Panc1 (cell line): ENCODE measurements around the gene FYN.

Experiments
- POLR2AphosphoS5 ChIP-seq: IDR thresholded peaks from 2 replicates; pipeline ENCODE4 v1.6.1; 2012; ENCODE audit warnings: mild to moderate bottlenecking, low read depth, low read length, moderate library complexity
- SIN3A ChIP-seq: IDR thresholded peaks from 2 replicates; pipeline ENCODE4 v1.6.1; 2012; ENCODE audit warnings: low read depth, mild to moderate bottlenecking, low read length, moderate library complexity, borderline replicate concordance; ENCODE audit not compliant: insufficient read depth
- TCF7L2 ChIP-seq: IDR thresholded peaks from 2 replicates; pipeline ENCODE4 v1.6.1; 2011; ENCODE audit warnings: mild to moderate bottlenecking, low read depth, low read length, inconsistent platforms
- TF ChIP-seq, protein P1 (sequence below): fragments of 450-650 bp; IDR thresholded peaks from 2 replicates; pipeline ENCODE4 v1.5.1; 2017; ENCODE audit warnings: mild to moderate bottlenecking
- TF ChIP-seq, protein P2 (sequence below), 2 experiments: IDR thresholded peaks; 2 replicates each; pipeline ENCODE4 v1.6.1; 2011 to 2012; ENCODE audit warnings: low read depth in 2 of 2, control low read depth in 1 of 2, low read length in 1 of 2, mild to moderate bottlenecking in 1 of 2, moderate library complexity in 1 of 2; ENCODE audit not compliant: insufficient read depth in 1 of 2

DNA sequence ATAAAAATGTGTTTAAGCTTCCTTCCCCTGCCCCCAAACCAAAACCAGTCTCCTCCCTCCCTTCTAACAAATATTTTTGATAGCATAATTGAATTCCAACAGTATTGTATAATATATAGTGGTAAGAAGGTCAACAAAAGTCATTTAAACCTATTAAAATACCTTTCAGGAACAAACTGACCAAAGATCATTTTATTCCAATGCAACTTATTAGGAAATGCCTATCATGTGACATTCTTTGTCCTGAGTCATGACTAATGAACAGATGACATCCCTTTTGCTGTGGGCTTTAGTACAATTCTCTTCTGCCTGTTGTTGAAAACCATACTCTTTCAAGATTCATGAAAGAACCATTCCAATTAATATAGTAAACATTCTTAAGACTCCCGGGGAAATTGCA lies 216.1 kb downstream of the FYN start:
- TF ChIP-seq, protein P1, sequence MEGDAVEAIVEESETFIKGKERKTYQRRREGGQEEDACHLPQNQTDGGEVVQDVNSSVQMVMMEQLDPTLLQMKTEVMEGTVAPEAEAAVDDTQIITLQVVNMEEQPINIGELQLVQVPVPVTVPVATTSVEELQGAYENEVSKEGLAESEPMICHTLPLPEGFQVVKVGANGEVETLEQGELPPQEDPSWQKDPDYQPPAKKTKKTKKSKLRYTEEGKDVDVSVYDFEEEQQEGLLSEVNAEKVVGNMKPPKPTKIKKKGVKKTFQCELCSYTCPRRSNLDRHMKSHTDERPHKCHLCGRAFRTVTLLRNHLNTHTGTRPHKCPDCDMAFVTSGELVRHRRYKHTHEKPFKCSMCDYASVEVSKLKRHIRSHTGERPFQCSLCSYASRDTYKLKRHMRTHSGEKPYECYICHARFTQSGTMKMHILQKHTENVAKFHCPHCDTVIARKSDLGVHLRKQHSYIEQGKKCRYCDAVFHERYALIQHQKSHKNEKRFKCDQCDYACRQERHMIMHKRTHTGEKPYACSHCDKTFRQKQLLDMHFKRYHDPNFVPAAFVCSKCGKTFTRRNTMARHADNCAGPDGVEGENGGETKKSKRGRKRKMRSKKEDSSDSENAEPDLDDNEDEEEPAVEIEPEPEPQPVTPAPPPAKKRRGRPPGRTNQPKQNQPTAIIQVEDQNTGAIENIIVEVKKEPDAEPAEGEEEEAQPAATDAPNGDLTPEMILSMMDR, result no peak
- TF ChIP-seq SIN3A, result no peak
- no peak for TF ChIP-seq POLR2AphosphoS5
- TF ChIP-seq, protein P2, sequence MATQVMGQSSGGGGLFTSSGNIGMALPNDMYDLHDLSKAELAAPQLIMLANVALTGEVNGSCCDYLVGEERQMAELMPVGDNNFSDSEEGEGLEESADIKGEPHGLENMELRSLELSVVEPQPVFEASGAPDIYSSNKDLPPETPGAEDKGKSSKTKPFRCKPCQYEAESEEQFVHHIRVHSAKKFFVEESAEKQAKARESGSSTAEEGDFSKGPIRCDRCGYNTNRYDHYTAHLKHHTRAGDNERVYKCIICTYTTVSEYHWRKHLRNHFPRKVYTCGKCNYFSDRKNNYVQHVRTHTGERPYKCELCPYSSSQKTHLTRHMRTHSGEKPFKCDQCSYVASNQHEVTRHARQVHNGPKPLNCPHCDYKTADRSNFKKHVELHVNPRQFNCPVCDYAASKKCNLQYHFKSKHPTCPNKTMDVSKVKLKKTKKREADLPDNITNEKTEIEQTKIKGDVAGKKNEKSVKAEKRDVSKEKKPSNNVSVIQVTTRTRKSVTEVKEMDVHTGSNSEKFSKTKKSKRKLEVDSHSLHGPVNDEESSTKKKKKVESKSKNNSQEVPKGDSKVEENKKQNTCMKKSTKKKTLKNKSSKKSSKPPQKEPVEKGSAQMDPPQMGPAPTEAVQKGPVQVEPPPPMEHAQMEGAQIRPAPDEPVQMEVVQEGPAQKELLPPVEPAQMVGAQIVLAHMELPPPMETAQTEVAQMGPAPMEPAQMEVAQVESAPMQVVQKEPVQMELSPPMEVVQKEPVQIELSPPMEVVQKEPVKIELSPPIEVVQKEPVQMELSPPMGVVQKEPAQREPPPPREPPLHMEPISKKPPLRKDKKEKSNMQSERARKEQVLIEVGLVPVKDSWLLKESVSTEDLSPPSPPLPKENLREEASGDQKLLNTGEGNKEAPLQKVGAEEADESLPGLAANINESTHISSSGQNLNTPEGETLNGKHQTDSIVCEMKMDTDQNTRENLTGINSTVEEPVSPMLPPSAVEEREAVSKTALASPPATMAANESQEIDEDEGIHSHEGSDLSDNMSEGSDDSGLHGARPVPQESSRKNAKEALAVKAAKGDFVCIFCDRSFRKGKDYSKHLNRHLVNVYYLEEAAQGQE (IDR thresholded peaks at IDR 0.05; ENCODE audit: insufficient read depth in 1 of 2, low read depth in 2 of 2, low read length in 1 of 2), result no peak
- TF ChIP-seq TCF7L2, result no peak
